SH-SY5Y (cell line): Measurements from ENCODE around the gene CCN5.

Experiments
- GATA2 ChIP-seq: IDR thresholded peaks from 2 replicates; pipeline ENCODE4 v1.6.1; 2011; ENCODE audit warnings: mild to moderate bottlenecking, low read depth, low read length
- GATA3 ChIP-seq: IDR thresholded peaks from 2 replicates; pipeline ENCODE4 v1.6.1; 2011; ENCODE audit warnings: low read depth, mild to moderate bottlenecking, low read length, moderate library complexity

DNA sequence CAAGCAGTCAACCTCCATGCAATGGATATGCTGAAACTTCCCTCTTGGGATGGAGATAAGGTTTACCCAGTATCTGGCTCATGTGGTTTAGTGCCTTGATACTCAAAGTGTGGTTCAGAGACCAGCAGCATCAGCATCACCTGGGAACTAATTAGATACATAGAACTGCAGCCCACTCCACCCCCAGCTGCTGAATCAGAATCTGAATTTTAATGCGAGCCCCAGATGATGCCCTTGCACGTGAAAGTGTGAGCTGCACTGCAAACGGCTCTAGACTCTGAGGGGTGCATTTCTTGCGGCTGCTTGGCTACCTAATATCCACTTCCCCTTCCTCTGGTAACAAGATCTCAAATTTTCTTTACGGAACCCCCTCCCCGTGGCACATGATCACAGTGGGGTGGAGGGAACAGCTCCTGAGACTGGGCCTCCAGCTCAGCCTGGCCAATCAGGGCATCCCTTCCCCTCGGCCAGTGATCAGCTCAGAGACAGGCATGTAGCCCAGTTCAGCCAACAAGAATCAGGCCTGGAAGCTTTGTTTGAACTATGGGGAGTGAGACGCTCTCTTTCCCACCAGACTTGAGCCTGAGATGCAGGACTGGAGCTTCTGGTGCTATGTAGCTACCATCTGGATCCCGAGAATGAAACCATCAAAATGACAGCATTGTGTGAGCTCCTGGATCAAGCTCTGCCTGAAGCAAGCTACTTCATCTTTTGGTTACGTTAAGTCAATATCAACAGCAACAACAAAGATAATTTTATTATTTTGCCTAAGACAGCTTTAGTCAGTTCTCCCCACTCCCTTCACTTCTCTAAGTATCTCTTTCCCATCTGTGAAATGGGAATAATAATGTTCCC lies 43.3 kb downstream of the CCN5 start:
- TF ChIP-seq GATA2 (no peak), GATA3 (no peak)
